Measurements from ENCODE around the gene OSBPL8.

GRCh38 chr12:76470028-76470939 lies 89.3 kb downstream of the OSBPL8 start:
- TF ChIP-seq CTCF (IDR thresholded peaks at IDR 0.05), result no peak
- no peak for TF ChIP-seq POLR2AphosphoS5 (IDR thresholded peaks at IDR 0.05)
- no peak for TF ChIP-seq POLR2A (IDR thresholded peaks at IDR 0.05)
- no peak for TF ChIP-seq EP300 (IDR thresholded peaks at IDR 0.05; ENCODE audit: low read depth)

Data from transverse colon (tissue), 4 donors.